HepG2 (cell line): ENCODE results near the gene FOXD1. TPM values are rescaled to one million over a fixed set of nuclear protein-coding genes. Genes with fewer than 3 reads are reported as not detected.

ENCODE experiments used
- ATAC-seq: fragments of 200-7000 bp; cut with Tn5 transposase; 3 replicates; pipeline ENCODE4 v1.9.1; 2020; ENCODE audit warnings: mild to moderate bottlenecking, moderate library complexity
- BruUV-seq: library from RNA; stranded (reverse); fragments of 400-500 nt; replicated peaks from 2 replicates; lab custom pipeline; 2021; lab: Mats Ljungman, UMichigan
- CTCF ChIA-PET: fragments of 300-600 bp; formaldehyde crosslinking; extraction: SDS; loops from one replicate; lab custom pipeline; 2021; ENCODE audit warnings: low total read pairs, inconsistent platforms, low intra/inter-chr PET ratio; lab: Yijun Ruan, JAX
- POLR2A ChIA-PET: fragments of 350-600 bp; sonication (Branson Sonifier 250); formaldehyde crosslinking; loops from one replicate; lab custom pipeline; 2020; ENCODE audit warnings: antibody characterized with exemption, inconsistent platforms; lab: Yijun Ruan, JAX
- DNase-seq: peaks from one replicate; pipeline ENCODE4 v3.0.0-alpha.2; 2015; ENCODE audit warnings: low spot score
- FAIRE-seq: peaks from 3 replicates; lab custom pipeline; 2011; peaks lifted over from hg19 to GRCh38; lab: Jason Lieb, UNC
- H2AFZ ChIP-seq: one replicate; pipeline ENCODE4 v1.6.1; 2011; ENCODE audit warnings: low read length, inconsistent platforms
- H3K27ac ChIP-seq: fragments of 300-600 bp; 3 replicates; pipeline ENCODE4 v1.8.0; 2011; ENCODE audit warnings: mixed run types, mild to moderate bottlenecking, mixed read lengths, low read length, inconsistent platforms; ENCODE audit not compliant: insufficient read depth; ENCODE audit errors: extremely low read length
- H3K27me3 ChIP-seq, 2 experiments: fragments of 200-600 bp in 1 of 2; 2 replicates in 1 of 2; 3 replicates in 1 of 2; pipeline versions ENCODE4 v1.6.0 to v1.8.0; 2011; ENCODE audit warnings: low read length in 2 of 2, mild to moderate bottlenecking in 2 of 2, moderate library complexity in 2 of 2, inconsistent platforms in 1 of 2; ENCODE audit not compliant: insufficient read depth in 2 of 2, control insufficient read depth in 1 of 2
- H3K36me3 ChIP-seq, 2 experiments: fragments of 200-600 bp in 1 of 2; replicated peaks in 1 of 2; 2 replicates in 1 of 2; 3 replicates in 1 of 2; pipeline versions ENCODE4 v1.5.1 to v1.8.0; 2011; ENCODE audit warnings: low read length in 2 of 2, inconsistent platforms in 1 of 2; ENCODE audit not compliant: insufficient read depth in 2 of 2, control insufficient read depth in 1 of 2
- H3K4me1 ChIP-seq: 2 replicates; pipeline ENCODE4 v1.5.1; 2012; ENCODE audit warnings: low read length, inconsistent platforms; ENCODE audit not compliant: insufficient read depth
- H3K4me2 ChIP-seq: 2 replicates; pipeline ENCODE4 v1.6.0; 2011; ENCODE audit warnings: low read depth, low read length, inconsistent platforms
- H3K4me3 ChIP-seq, 3 experiments: fragments of 200-600 bp in 1 of 3; sonication (generic), shearing (Covaris generic) in 1 of 3; replicated peaks in 1 of 3; 2 replicates each; pipeline ENCODE4 v1.5.1; 2011 to 2016; ENCODE audit warnings: low read length in 3 of 3, inconsistent platforms in 2 of 3, low read depth in 2 of 3, mild to moderate bottlenecking in 2 of 3, control low read depth in 1 of 3, mixed read lengths in 1 of 3; ENCODE audit not compliant: insufficient read depth in 1 of 3
- H3K79me2 ChIP-seq: one replicate; pipeline ENCODE4 v1.6.1; 2011; ENCODE audit warnings: low read length, inconsistent platforms; ENCODE audit not compliant: insufficient read depth
- H3K9ac ChIP-seq: 2 replicates; pipeline ENCODE4 v1.6.0; 2011; ENCODE audit warnings: mild to moderate bottlenecking, low read depth, low read length, inconsistent platforms; ENCODE audit not compliant: insufficient read depth
- H3K9me3 ChIP-seq: 2 replicates; pipeline ENCODE4 v1.5.1; 2012; ENCODE audit warnings: mild to moderate bottlenecking, low read length
- H4K20me1 ChIP-seq: 2 replicates; pipeline ENCODE4 v1.6.0; 2011; ENCODE audit warnings: inconsistent platforms, mild to moderate bottlenecking, low read length, moderate library complexity; ENCODE audit not compliant: insufficient read depth
- HCFC1 ChIP-seq: fragments of 150-350 bp; IDR thresholded peaks from 2 replicates; pipeline ENCODE4 v1.6.1; 2014; ENCODE audit warnings: low read depth, low read length
- PATZ1 ChIP-seq: sonication (generic); formaldehyde crosslinking; IDR thresholded peaks from 2 replicates; pipeline ENCODE4 v1.4.0; 2020; ENCODE audit warnings: missing genetic modification reagents
- RARA ChIP-seq: IDR thresholded peaks from 2 replicates; pipeline ENCODE4 v1.6.1; 2016; ENCODE audit warnings: missing genetic modification reagents, missing compliant biosample characterization
- WIZ ChIP-seq: sonication (generic); formaldehyde crosslinking; IDR thresholded peaks from 2 replicates; pipeline ENCODE4 v1.5.1; 2020; ENCODE audit warnings: mild to moderate bottlenecking, missing genetic modification reagents
- ZNF513 ChIP-seq: sonication (generic); formaldehyde crosslinking; conservative IDR thresholded peaks from 2 replicates; pipeline ENCODE4 v1.5.0; 2020; ENCODE audit warnings: missing genetic modification reagents
- ZNF629 ChIP-seq: sonication (generic); formaldehyde crosslinking; conservative IDR thresholded peaks from 2 replicates; pipeline ENCODE4 v1.5.0; 2020; ENCODE audit warnings: missing genetic modification reagents
- ZNF737 ChIP-seq: sonication (generic); formaldehyde crosslinking; IDR thresholded peaks from 2 replicates; pipeline ENCODE4 v1.5.0; 2020; ENCODE audit warnings: missing genetic modification reagents, mild to moderate bottlenecking, borderline replicate concordance
- WGBS: methylation state at CpG from one replicate; pipeline ENCODE4 v1.1.6; 2017; ENCODE audit warnings: low lambda C conversion rate; 5-methylcytosine and 5-hydroxymethylcytosine counted together
- in situ Hi-C: cut with HindIII; loops from 2 replicates; pipeline ENCODE4 v1.10.0; 2017; ENCODE audit warnings: low pct_unique_long_range_greater_than_20kb; ENCODE audit not compliant: extremely low pct_ligation_motif_present
- intact Hi-C: fragments of 100-400 bp; cut with micrococcal nuclease; formaldehyde crosslinking; loops from one replicate; pipeline ENCODE4 v1.10.0; 2022; ENCODE audit not compliant: unreplicated experiment
- polyA plus RNA-seq, 8 experiments: library from polyadenylated mRNA; depleted of rRNA in 3 of 8; stranded (reverse) in 7 of 8; unstranded in 1 of 8; fragments of >200 nt; fragmentation: Illumina TruSeq in 4 of 8; extraction: Trizol in 4 of 8; gene quantifications; 2 replicates each; pipeline versions ENCODE4 v1.2.1 to v1.2.3, GENCODE V29; 2011 to 2016; ENCODE audit warnings: low read depth in 4 of 8, missing spikeins in 1 of 8, mixed read lengths in 1 of 8; ENCODE audit not compliant: insufficient read depth in 1 of 8
- total RNA-seq, 5 experiments: library from RNA; depleted of rRNA; stranded (reverse); fragments of >200 nt; fragmentation: Illumina TruSeq; extraction: Trizol; gene quantifications; 2 replicates each; pipeline ENCODE4 v1.2.3, GENCODE V29; 2016; ENCODE audit warnings: low read depth in 1 of 5
- TF ChIP-seq, protein P1 (sequence below): sonication (generic); formaldehyde crosslinking; IDR thresholded peaks from 2 replicates; pipeline ENCODE4 v1.5.1; 2020; ENCODE audit warnings: mild to moderate bottlenecking, missing genetic modification reagents, moderate library complexity

Gene FOXD1
- total and polyA plus RNA-seq, 2 of the 13 experiments (the other 11 are each of a cell fraction or from before 2014, with no cell fraction given): 0.04 to 0.05 TPM

GRCh38 chr5:73417303-73418034 lies 31.1 kb downstream of the FOXD1 start:
- Histone ChIP-seq H3K27me3 (peaks cover 6 to 58% of the 10 kb centered on the region in 2 experiments), H3K79me2 (no peaks in the 10 kb centered on the region), H2AFZ (no peak overlapping the region), H3K4me1 (no peaks in the 10 kb centered on the region), H3K36me3 (no peaks in the 10 kb centered on the region), H3K4me2 (no peak overlapping the region), H4K20me1 (no peaks in the 10 kb centered on the region), H3K9ac (no peak overlapping the region), H3K4me3 (no peak overlapping the region), H3K27ac (no peak overlapping the region), H3K9me3 (no peaks in the 10 kb centered on the region)
- ATAC-seq (no peak), DNase-seq (no peak), FAIRE-seq (no peak)
- WGBS: 10% methylated on average over 10 of the region's 10 CpGs
- ChIA-PET POLR2A (no interaction called here), CTCF (no interaction called here)
- intact Hi-C loops: no loop called here
- in situ Hi-C loops: no loop called here
- BruUV-seq: no TSS peak
- TF ChIP-seq ZNF513 (CRISPR knock-in tag): no peak
- TF ChIP-seq, protein P1, sequence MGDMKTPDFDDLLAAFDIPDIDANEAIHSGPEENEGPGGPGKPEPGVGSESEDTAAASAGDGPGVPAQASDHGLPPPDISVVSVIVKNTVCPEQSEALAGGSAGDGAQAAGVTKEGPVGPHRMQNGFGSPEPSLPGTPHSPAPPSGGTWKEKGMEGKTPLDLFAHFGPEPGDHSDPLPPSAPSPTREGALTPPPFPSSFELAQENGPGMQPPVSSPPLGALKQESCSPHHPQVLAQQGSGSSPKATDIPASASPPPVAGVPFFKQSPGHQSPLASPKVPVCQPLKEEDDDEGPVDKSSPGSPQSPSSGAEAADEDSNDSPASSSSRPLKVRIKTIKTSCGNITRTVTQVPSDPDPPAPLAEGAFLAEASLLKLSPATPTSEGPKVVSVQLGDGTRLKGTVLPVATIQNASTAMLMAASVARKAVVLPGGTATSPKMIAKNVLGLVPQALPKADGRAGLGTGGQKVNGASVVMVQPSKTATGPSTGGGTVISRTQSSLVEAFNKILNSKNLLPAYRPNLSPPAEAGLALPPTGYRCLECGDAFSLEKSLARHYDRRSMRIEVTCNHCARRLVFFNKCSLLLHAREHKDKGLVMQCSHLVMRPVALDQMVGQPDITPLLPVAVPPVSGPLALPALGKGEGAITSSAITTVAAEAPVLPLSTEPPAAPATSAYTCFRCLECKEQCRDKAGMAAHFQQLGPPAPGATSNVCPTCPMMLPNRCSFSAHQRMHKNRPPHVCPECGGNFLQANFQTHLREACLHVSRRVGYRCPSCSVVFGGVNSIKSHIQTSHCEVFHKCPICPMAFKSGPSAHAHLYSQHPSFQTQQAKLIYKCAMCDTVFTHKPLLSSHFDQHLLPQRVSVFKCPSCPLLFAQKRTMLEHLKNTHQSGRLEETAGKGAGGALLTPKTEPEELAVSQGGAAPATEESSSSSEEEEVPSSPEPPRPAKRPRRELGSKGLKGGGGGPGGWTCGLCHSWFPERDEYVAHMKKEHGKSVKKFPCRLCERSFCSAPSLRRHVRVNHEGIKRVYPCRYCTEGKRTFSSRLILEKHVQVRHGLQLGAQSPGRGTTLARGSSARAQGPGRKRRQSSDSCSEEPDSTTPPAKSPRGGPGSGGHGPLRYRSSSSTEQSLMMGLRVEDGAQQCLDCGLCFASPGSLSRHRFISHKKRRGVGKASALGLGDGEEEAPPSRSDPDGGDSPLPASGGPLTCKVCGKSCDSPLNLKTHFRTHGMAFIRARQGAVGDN: no peak
- no peak for TF ChIP-seq ZNF737 (CRISPR knock-in tag)
- TF ChIP-seq ZNF629: no peak
- TF ChIP-seq RARA: no peak
- peak; percentile 26; the same call in 1 of the 2 replicates for TF ChIP-seq PATZ1 (CRISPR knock-in tag)
- no peak for TF ChIP-seq HCFC1
- TF ChIP-seq WIZ (CRISPR knock-in tag): no peak
